Liver (tissue), 9 donors: Measurements from ENCODE around the gene RABL6. TPM values are rescaled to one million over a fixed set of nuclear protein-coding genes. Genes with fewer than 3 reads are reported as not detected.

Source experiments
- DNase-seq: peaks from one replicate; pipeline ENCODE4 v3.0.0-alpha.2; 2017; ENCODE audit warnings: low spot score
- H3K27ac ChIP-seq, 2 donors: one replicate each; pipeline ENCODE4 v1.7.0; 2013; ENCODE audit warnings: inconsistent platforms in 2 of 2, low read length in 2 of 2, control low read depth in 1 of 2, low read depth in 1 of 2, mild to moderate bottlenecking in 1 of 2
- H3K27me3 ChIP-seq, 4 donors: one replicate each; pipeline versions ENCODE4 v1.6.1 to v1.7.0; 2013; ENCODE audit warnings: low read length in 3 of 4, inconsistent platforms in 1 of 4, mild to moderate bottlenecking in 1 of 4, moderate library complexity in 1 of 4; ENCODE audit not compliant: control insufficient read depth in 4 of 4, insufficient read depth in 4 of 4
- H3K36me3 ChIP-seq, 4 donors: one replicate each; pipeline versions ENCODE4 v1.6.1 to v1.7.0; 2013; ENCODE audit warnings: low read length in 3 of 4, mild to moderate bottlenecking in 3 of 4, low read depth in 1 of 4, moderate library complexity in 1 of 4; ENCODE audit not compliant: control insufficient read depth in 4 of 4, insufficient read depth in 3 of 4
- H3K4me1 ChIP-seq, 4 donors: one replicate each; pipeline versions ENCODE4 v1.6.1 to v1.7.0; 2013; ENCODE audit warnings: low read length in 3 of 4, mild to moderate bottlenecking in 3 of 4, moderate library complexity in 1 of 4; ENCODE audit not compliant: control insufficient read depth in 4 of 4, insufficient read depth in 4 of 4
- H3K4me3 ChIP-seq, 3 donors: one replicate each; pipeline versions ENCODE4 v1.6.1 to v1.7.0; 2013; ENCODE audit warnings: low read length in 3 of 3, control low read depth in 1 of 3, low read depth in 1 of 3, mild to moderate bottlenecking in 1 of 3
- H3K9ac ChIP-seq, 2 donors: one replicate each; pipeline ENCODE4 v1.7.0; 2013; ENCODE audit warnings: low read length in 2 of 2, mild to moderate bottlenecking in 2 of 2, moderate library complexity in 2 of 2, control low read depth in 1 of 2, low read depth in 1 of 2
- H3K9me3 ChIP-seq, 4 donors: one replicate each; pipeline versions ENCODE4 v1.6.1 to v1.7.0; 2013; ENCODE audit warnings: low read length in 3 of 4; ENCODE audit not compliant: control insufficient read depth in 4 of 4
- ATF3 ChIP-seq: IDR thresholded peaks from 2 replicates; pipeline ENCODE4 v1.6.1; 2016; ENCODE audit warnings: antibody characterized with exemption
- CTCF ChIP-seq: fragments of 150-350 bp; IDR thresholded peaks from 2 replicates; pipeline ENCODE4 v1.5.1; 2017; ENCODE audit warnings: improper control_type of control experiment, low read depth, low read length; ENCODE audit not compliant: missing input control
- EGR1 ChIP-seq, 2 donors: IDR thresholded peaks; 2 replicates each; pipeline ENCODE4 v1.6.1; 2016 to 2018; ENCODE audit warnings: antibody characterized with exemption in 2 of 2, low read depth in 2 of 2
- FOXA1 ChIP-seq: IDR thresholded peaks from 2 replicates; pipeline ENCODE4 v1.6.1; 2016; ENCODE audit warnings: antibody characterized with exemption
- FOXA2 ChIP-seq: IDR thresholded peaks from 2 replicates; pipeline ENCODE4 v1.6.1; 2016; ENCODE audit warnings: antibody characterized with exemption
- GABPA ChIP-seq, 2 donors: IDR thresholded peaks in 1 of 2; conservative IDR thresholded peaks in 1 of 2; 2 replicates each; pipeline ENCODE4 v1.6.1; 2016; ENCODE audit warnings: antibody characterized with exemption in 2 of 2, mild to moderate bottlenecking in 1 of 2, moderate library complexity in 1 of 2
- HNF4A ChIP-seq, 2 donors: conservative IDR thresholded peaks; 2 replicates each; pipeline ENCODE4 v1.6.1; 2016; ENCODE audit warnings: antibody characterized with exemption in 2 of 2, mild to moderate bottlenecking in 2 of 2
- HNF4G ChIP-seq: IDR thresholded peaks from 2 replicates; pipeline ENCODE4 v1.6.1; 2016; ENCODE audit warnings: antibody characterized with exemption
- JUND ChIP-seq, 2 donors: IDR thresholded peaks; 2 replicates each; pipeline ENCODE4 v1.6.1; 2016; ENCODE audit warnings: antibody characterized with exemption in 2 of 2
- MAX ChIP-seq: IDR thresholded peaks from 2 replicates; pipeline ENCODE4 v1.6.1; 2016; ENCODE audit warnings: antibody characterized with exemption
- NR2F2 ChIP-seq: IDR thresholded peaks from 2 replicates; pipeline ENCODE4 v1.6.1; 2016; ENCODE audit warnings: antibody characterized with exemption
- RAD21 ChIP-seq, 2 donors: IDR thresholded peaks; 2 replicates each; pipeline ENCODE4 v1.6.1; 2016; ENCODE audit warnings: antibody characterized with exemption in 2 of 2, mild to moderate bottlenecking in 2 of 2
- REST ChIP-seq: IDR thresholded peaks from 2 replicates; pipeline ENCODE4 v1.6.1; 2016; ENCODE audit warnings: antibody characterized with exemption, mild to moderate bottlenecking
- RXRA ChIP-seq, 2 donors: IDR thresholded peaks; 2 replicates each; pipeline ENCODE4 v1.6.1; 2017 to 2018; ENCODE audit warnings: antibody characterized with exemption in 2 of 2, mild to moderate bottlenecking in 1 of 2
- SP1 ChIP-seq: IDR thresholded peaks from 2 replicates; pipeline ENCODE4 v1.6.1; 2018; ENCODE audit warnings: antibody characterized with exemption, mild to moderate bottlenecking
- TAF1 ChIP-seq: conservative IDR thresholded peaks from 2 replicates; pipeline ENCODE4 v1.6.1; 2016; ENCODE audit warnings: antibody characterized with exemption, mild to moderate bottlenecking
- YY1 ChIP-seq: IDR thresholded peaks from 2 replicates; pipeline ENCODE4 v1.6.1; 2016; ENCODE audit warnings: antibody characterized with exemption, mild to moderate bottlenecking
- ZBTB33 ChIP-seq: IDR thresholded peaks from 2 replicates; pipeline ENCODE4 v1.6.1; 2016; ENCODE audit warnings: antibody characterized with exemption
- WGBS: extraction: QIAGEN DNeasy Blood & Tissue Kit; methylation state at CpG from one replicate; pipeline ENCODE4 v1.1.7; 2013; 5-methylcytosine and 5-hydroxymethylcytosine counted together
- polyA plus RNA-seq, 2 donors: library from polyadenylated mRNA; stranded (reverse) in 1 of 2; unstranded in 1 of 2; fragments of 200-250 nt in 1 of 2; fragments of >200 nt in 1 of 2; fragmentation: Nextera tagmentation in 1 of 2; extraction: Ambion mirVana in 1 of 2; gene quantifications; one replicate each; pipeline versions ENCODE4 v1.2.1 to v1.2.3, GENCODE V29; 2013 to 2015
- total RNA-seq, 2 donors: library from RNA; depleted of rRNA; stranded (reverse); fragments of >200 nt; gene quantifications; one replicate each; pipeline ENCODE4 v1.2.3, GENCODE V29; 2014
- donor health status: healthy.
- donor health status: healthy.
- donor health status: healthy.
- donor health status: healthy.
- donor health status: healthy.

Gene RABL6
- total and polyA plus RNA-seq, 4 donors = 3.6 to 32.6 (median 10.7) TPM

- H3K4me3 ChIP-seq = peak overlapping the region in 1 of 3 donors; percentile 14
- TF ChIP-seq ZBTB33 (no peak), REST (no peak), MAX (peak; percentile 74), YY1 (peak; percentile 83), EGR1 (IDR thresholded peaks at IDR 0.05; ENCODE audit: low read depth in 2 of 2) (peak; percentile 42 to 90), GABPA (IDR thresholded peaks at IDR 0.05 in 1 of 2, conservative IDR thresholded peaks at IDR 0.05 in 1 of 2) (peak in 1 of 2 donors; percentile 32), FOXA1 (no peak), NR2F2 (no peak), HNF4G (no peak), SP1 (peak; percentile 77), RXRA (IDR thresholded peaks at IDR 0.05) (peak; percentile 74 to 88), JUND (IDR thresholded peaks at IDR 0.05) (peak; percentile 96 to 98), ATF3 (peak; percentile 91), FOXA2 (no peak), RAD21 (IDR thresholded peaks at IDR 0.05) (peak; percentile 29 to 53), CTCF (no peak), HNF4A (conservative IDR thresholded peaks at IDR 0.05) (peak; percentile 62 to 68), TAF1 (no peak)
- WGBS = 44% methylated on average over 19 of the region's 19 CpGs
- H3K9me3 ChIP-seq = no peaks in the 10 kb centered on the region
- H3K36me3 ChIP-seq = no peaks in the 10 kb centered on the region
- peak overlapping the region; percentile 48 to 83 for H3K27ac ChIP-seq
- H3K9ac ChIP-seq = no peak overlapping the region
- DNase-seq = no peak
- H3K27me3 ChIP-seq = no peaks in the 10 kb centered on the region
- peaks cover 11 to 33% (median 18%) of the 10 kb centered on the region in 4 donors for H3K4me1 ChIP-seq
Measured at GRCh38 chr9:136882109-136882946, 74.6 kb downstream of the RABL6 start.
